ENCODE results near the gene KIAA0930. TPM values are rescaled to one million over a fixed set of nuclear protein-coding genes. Genes with fewer than 3 reads are reported as not detected.

KIAA0930 gene
- total RNA-seq, 1 experiment from 2014 or later: 54.8 TPM

DNA sequence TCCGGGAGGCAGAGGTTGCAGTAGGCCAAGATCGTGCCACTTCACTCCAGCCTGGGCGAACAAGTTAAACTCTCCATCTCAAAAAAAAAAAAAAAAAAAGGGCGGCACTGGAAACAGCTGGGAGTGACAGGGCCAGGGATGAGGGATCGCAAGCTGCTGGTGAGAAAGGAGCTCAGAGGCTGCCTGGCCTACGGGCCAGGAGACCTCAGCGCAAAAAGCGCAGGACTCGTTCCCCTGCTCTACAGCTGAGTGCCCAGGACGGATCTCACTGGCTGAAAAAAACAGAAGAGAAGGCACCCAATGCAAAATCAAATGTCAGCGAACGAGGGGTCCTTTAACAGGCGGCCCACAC, 77.6 kb downstream of the KIAA0930 start:
- CTCF ChIA-PET: no interaction called here
- Histone ChIP-seq H3K4me1 (ENCODE audit: insufficient read depth, low read length, poor library complexity, severe bottlenecking) (peaks cover 33% of the 10 kb centered on the region), H3K4me3 (ENCODE audit: low read depth, low read length, poor library complexity, severe bottlenecking) (peak overlapping the region; percentile 84), H3K27me3 (replicated peaks; ENCODE audit: insufficient read depth, low read depth, low read length, poor library complexity) (no peaks in the 10 kb centered on the region), H3K27ac (ENCODE audit: low read depth, low read length, poor library complexity, severe bottlenecking) (peak overlapping the region; percentile 94), H3K36me3 (ENCODE audit: insufficient read depth, low read length, poor library complexity, severe bottlenecking) (peaks cover 24% of the 10 kb centered on the region), H3K9me3 (ENCODE audit: low read depth, low read length, poor library complexity, severe bottlenecking) (no peaks in the 10 kb centered on the region)
- DNase-seq (ENCODE audit: low spot score): peak; percentile 43
- TF ChIP-seq, protein P1, sequence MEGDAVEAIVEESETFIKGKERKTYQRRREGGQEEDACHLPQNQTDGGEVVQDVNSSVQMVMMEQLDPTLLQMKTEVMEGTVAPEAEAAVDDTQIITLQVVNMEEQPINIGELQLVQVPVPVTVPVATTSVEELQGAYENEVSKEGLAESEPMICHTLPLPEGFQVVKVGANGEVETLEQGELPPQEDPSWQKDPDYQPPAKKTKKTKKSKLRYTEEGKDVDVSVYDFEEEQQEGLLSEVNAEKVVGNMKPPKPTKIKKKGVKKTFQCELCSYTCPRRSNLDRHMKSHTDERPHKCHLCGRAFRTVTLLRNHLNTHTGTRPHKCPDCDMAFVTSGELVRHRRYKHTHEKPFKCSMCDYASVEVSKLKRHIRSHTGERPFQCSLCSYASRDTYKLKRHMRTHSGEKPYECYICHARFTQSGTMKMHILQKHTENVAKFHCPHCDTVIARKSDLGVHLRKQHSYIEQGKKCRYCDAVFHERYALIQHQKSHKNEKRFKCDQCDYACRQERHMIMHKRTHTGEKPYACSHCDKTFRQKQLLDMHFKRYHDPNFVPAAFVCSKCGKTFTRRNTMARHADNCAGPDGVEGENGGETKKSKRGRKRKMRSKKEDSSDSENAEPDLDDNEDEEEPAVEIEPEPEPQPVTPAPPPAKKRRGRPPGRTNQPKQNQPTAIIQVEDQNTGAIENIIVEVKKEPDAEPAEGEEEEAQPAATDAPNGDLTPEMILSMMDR (conservative IDR thresholded peaks at IDR 0.05; ENCODE audit: low read depth, low read length): no peak
- no peak for TF ChIP-seq EZH2 (IDR thresholded peaks at IDR 0.05; ENCODE audit: borderline replicate concordance, low read depth, low read length, poor library complexity, severe bottlenecking)
- POLR2A ChIA-PET (ENCODE audit: low non-redundant PET): no interaction called here
- intact Hi-C loops (cut with micrococcal nuclease; ENCODE audit: unreplicated experiment): no loop called here
- no TSS peak for BruUV-seq (replicated peaks)

DNA sequence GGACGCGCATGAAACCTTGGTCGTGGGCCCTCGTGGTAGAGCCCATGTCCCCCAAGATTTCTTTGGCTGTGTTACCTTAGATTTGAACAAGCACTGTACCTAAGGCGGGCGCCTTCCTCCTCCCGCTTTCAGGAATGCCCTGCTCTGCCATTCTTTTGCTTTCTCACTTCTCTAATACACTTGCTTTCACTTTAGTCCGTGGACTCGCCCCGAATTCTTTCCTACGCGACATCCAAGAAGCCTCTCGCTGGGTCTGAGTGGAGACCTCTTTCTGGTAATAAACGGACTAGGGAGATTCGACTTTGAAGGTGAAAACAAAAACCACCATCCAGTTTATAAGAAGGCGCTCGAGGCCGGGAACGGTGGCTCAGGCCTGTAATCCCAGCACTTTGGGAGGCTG, 78.2 kb downstream of the KIAA0930 start:
- ChIA-PET POLR2A (ENCODE audit: low non-redundant PET) (no interaction called here), CTCF (no interaction called here)
- Histone ChIP-seq H3K4me3 (ENCODE audit: low read depth, low read length, poor library complexity, severe bottlenecking) (peak overlapping the region; percentile 84), H3K36me3 (ENCODE audit: insufficient read depth, low read length, poor library complexity, severe bottlenecking) (peaks cover 23% of the 10 kb centered on the region), H3K27me3 (replicated peaks; ENCODE audit: insufficient read depth, low read depth, low read length, poor library complexity) (no peaks in the 10 kb centered on the region), H3K4me1 (ENCODE audit: insufficient read depth, low read length, poor library complexity, severe bottlenecking) (peaks cover 33% of the 10 kb centered on the region), H3K27ac (ENCODE audit: low read depth, low read length, poor library complexity, severe bottlenecking) (peak overlapping the region; percentile 94), H3K9me3 (ENCODE audit: low read depth, low read length, poor library complexity, severe bottlenecking) (no peaks in the 10 kb centered on the region)
- BruUV-seq (replicated peaks): TSS peak; percentile 76
- intact Hi-C loops (cut with micrococcal nuclease; ENCODE audit: unreplicated experiment): no loop called here
- TF ChIP-seq, protein P1 (conservative IDR thresholded peaks at IDR 0.05; ENCODE audit: low read depth, low read length): no peak
- no peak for TF ChIP-seq EZH2 (IDR thresholded peaks at IDR 0.05; ENCODE audit: borderline replicate concordance, low read depth, low read length, poor library complexity, severe bottlenecking)
- no peak for DNase-seq (ENCODE audit: low spot score)

- peaks cover 9% of the 10 kb centered on the region for H3K36me3 ChIP-seq (ENCODE audit: insufficient read depth, low read length, poor library complexity, severe bottlenecking)
- CTCF ChIA-PET: no interaction called here
- peak; percentile 76 for DNase-seq (ENCODE audit: low spot score)
- no TSS peak for BruUV-seq (replicated peaks)
- POLR2A ChIA-PET (ENCODE audit: low non-redundant PET): no interaction called here
- peak overlapping the region; percentile 2 for H3K4me3 ChIP-seq (ENCODE audit: low read depth, low read length, poor library complexity, severe bottlenecking)
- intact Hi-C loops (cut with micrococcal nuclease; ENCODE audit: unreplicated experiment): no loop called here
- TF ChIP-seq, protein P1 (conservative IDR thresholded peaks at IDR 0.05; ENCODE audit: low read depth, low read length): peak; percentile 30; the same call in 1 of the 2 replicates
- TF ChIP-seq EZH2 (IDR thresholded peaks at IDR 0.05; ENCODE audit: borderline replicate concordance, low read depth, low read length, poor library complexity, severe bottlenecking): no peak
- peak overlapping the region; percentile 5 for H3K27ac ChIP-seq (ENCODE audit: low read depth, low read length, poor library complexity, severe bottlenecking)
- H3K27me3 ChIP-seq (replicated peaks; ENCODE audit: insufficient read depth, low read depth, low read length, poor library complexity): no peaks in the 10 kb centered on the region
- H3K9me3 ChIP-seq (ENCODE audit: low read depth, low read length, poor library complexity, severe bottlenecking): no peaks in the 10 kb centered on the region
- peaks cover 25% of the 10 kb centered on the region for H3K4me1 ChIP-seq (ENCODE audit: insufficient read depth, low read length, poor library complexity, severe bottlenecking)
These were observed 80.8 kb downstream of the KIAA0930 start for GRCh38 chr22:45159652-45160462.

All from A673 (cell line).